Adrenal gland (tissue), 12 donors: ENCODE measurements around the gene SPCS3. TPM values are rescaled to one million over a fixed set of nuclear protein-coding genes. Genes with fewer than 3 reads are reported as not detected.

ENCODE experiments used
- DNase-seq, 7 donors: peaks; one replicate each; pipeline ENCODE4 v3.0.0-alpha.2; 2019 to 2020
- H3K27ac ChIP-seq, 5 donors: fragments of 200-600 bp; sonication (generic) in 4 of 5; 1 replicate in 3 of 5; 2 replicates in 2 of 5; pipeline versions ENCODE4 v1.5.1 to v1.8.0; 2016 to 2020; ENCODE audit warnings: mild to moderate bottlenecking in 1 of 5
- H3K27me3 ChIP-seq: fragments of 200-600 bp; 2 replicates; pipeline ENCODE4 v1.8.0; 2021
- H3K36me3 ChIP-seq, 2 donors: fragments of 200-600 bp; replicated peaks in 1 of 2; 1 replicate in 1 of 2; 2 replicates in 1 of 2; pipeline versions ENCODE4 v1.5.1 to v1.8.0; 2018 to 2022
- H3K4me1 ChIP-seq, 2 donors: fragments of 200-600 bp; replicated peaks in 1 of 2; 1 replicate in 1 of 2; 2 replicates in 1 of 2; pipeline versions ENCODE4 v1.5.1 to v1.8.0; 2018 to 2021
- H3K4me3 ChIP-seq, 4 donors: fragments of 200-600 bp; sonication (generic) in 3 of 4; one replicate each; pipeline ENCODE4 v1.5.1; 2016 to 2018
- H3K9me3 ChIP-seq, 3 donors: fragments of 200-600 bp; sonication (generic) in 1 of 3; replicated peaks in 1 of 3; 1 replicate in 2 of 3; 2 replicates in 1 of 3; pipeline versions ENCODE4 v1.5.1 to v1.8.0; 2016 to 2021
- POLR2A ChIP-seq, 2 donors: fragments of 450-650 bp; IDR thresholded peaks; one replicate each; pipeline ENCODE4 v1.6.1; 2017; ENCODE audit warnings: antibody characterized with exemption in 2 of 2, mild to moderate bottlenecking in 2 of 2, moderate library complexity in 1 of 2
- WGBS, 4 donors: extraction: QIAGEN DNeasy Blood & Tissue Kit in 2 of 4; methylation state at CpG; one replicate each; pipeline versions ENCODE4 v1.1.5 to v1.1.7; 2013 to 2017; 5-methylcytosine and 5-hydroxymethylcytosine counted together
- intact Hi-C, 2 donors: fragments of 100-400 bp; cut with DNase I; formaldehyde crosslinking; loops; one replicate each; pipeline versions ENCODE4 v1.14.1 to v1.15.0; 2022 to 2023
- polyA plus RNA-seq, 3 donors: library from polyadenylated mRNA; stranded (reverse); fragments of 200-250 nt in 2 of 3; fragments of 350-450 nt in 1 of 3; fragmentation: Illumina TruSeq in 1 of 3; extraction: RNeasy Lipid Tissue Mini Kit (QIAGEN cat#74804) in 1 of 3; gene quantifications; one replicate each; pipeline ENCODE4 v1.2.3, GENCODE V29; 2013 to 2014
- total RNA-seq, 9 donors: library from RNA; depleted of rRNA in 4 of 9; stranded (reverse); fragments of >200 nt in 4 of 9; fragments of 120-200 nt in 1 of 9; fragmentation: NEBNext Ultra II Directional in 1 of 9; extraction: Animal tissue kit (Norgen Biotek cat#: 25700) in 1 of 9; gene quantifications; one replicate each; pipeline versions ENCODE4 v1.1.0 to v1.2.4, GENCODE V29; 2013 to 2023
- TF ChIP-seq, protein P1 (sequence below), 6 experiments: fragments of 450-650 bp in 4 of 6; fragments of 200-600 bp in 2 of 6; sonication (generic) in 1 of 6; IDR thresholded peaks; 1 replicate in 5 of 6; 2 replicates in 1 of 6; pipeline versions ENCODE4 v1.5.1 to v1.8.0; 2016 to 2021; ENCODE audit warnings: antibody characterized with exemption in 6 of 6, mild to moderate bottlenecking in 2 of 6, moderate library complexity in 1 of 6
- donor health status: healthy with polysubstance abuse.
- donor health status: Bipolar disorder and iron deficiency.
- donor health status: DM: yes; HTN: yes; CAD: no.
- donor health status: DM: no; HTN: no; CAD: no.
- donor health status: DM: no; HTN: no; CAD: no.
- donor health status: DM: yes; HTN: yes; CAD: no.

The SPCS3 gene
- total and polyA plus RNA-seq, 12 donors = 8.4 to 144 (median 49.1) TPM

DNA sequence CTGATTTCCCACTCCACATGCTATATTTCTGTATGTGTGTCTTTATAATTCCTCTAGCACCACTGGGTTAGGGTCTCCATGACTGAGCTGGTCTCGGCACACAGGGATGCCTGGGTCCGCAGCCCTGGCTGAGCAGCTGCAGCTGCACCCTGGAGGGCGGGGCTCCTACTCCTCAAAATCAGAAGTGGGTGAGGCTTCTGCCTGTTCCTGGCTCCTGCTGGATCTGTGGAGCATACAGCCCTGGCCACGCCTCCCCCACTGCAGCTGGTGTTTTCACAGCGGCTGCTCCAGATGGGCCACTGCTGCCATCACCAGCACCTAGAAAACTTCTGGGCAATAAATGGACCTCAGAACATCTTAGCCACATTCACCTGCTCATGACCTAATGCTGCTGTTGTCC, 30.9 kb downstream of the SPCS3 start:
- Histone ChIP-seq H3K4me3 (no peak overlapping the region), H3K9me3 (no peaks in the 10 kb centered on the region), H3K27ac (no peak overlapping the region), H3K4me1 (no peaks in the 10 kb centered on the region), H3K27me3 (no peaks in the 10 kb centered on the region), H3K36me3 (no peaks in the 10 kb centered on the region)
- DNase-seq = no peak
- 93 to 100% (median 98%) methylated on average over 3 to 5 of the region's 5 CpGs for WGBS, 4 donors
- TF ChIP-seq, protein P1, sequence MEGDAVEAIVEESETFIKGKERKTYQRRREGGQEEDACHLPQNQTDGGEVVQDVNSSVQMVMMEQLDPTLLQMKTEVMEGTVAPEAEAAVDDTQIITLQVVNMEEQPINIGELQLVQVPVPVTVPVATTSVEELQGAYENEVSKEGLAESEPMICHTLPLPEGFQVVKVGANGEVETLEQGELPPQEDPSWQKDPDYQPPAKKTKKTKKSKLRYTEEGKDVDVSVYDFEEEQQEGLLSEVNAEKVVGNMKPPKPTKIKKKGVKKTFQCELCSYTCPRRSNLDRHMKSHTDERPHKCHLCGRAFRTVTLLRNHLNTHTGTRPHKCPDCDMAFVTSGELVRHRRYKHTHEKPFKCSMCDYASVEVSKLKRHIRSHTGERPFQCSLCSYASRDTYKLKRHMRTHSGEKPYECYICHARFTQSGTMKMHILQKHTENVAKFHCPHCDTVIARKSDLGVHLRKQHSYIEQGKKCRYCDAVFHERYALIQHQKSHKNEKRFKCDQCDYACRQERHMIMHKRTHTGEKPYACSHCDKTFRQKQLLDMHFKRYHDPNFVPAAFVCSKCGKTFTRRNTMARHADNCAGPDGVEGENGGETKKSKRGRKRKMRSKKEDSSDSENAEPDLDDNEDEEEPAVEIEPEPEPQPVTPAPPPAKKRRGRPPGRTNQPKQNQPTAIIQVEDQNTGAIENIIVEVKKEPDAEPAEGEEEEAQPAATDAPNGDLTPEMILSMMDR (IDR thresholded peaks at IDR 0.05) = no peak
- no peak for TF ChIP-seq POLR2A (IDR thresholded peaks at IDR 0.05)
- intact Hi-C loops = no loop called here

DNA sequence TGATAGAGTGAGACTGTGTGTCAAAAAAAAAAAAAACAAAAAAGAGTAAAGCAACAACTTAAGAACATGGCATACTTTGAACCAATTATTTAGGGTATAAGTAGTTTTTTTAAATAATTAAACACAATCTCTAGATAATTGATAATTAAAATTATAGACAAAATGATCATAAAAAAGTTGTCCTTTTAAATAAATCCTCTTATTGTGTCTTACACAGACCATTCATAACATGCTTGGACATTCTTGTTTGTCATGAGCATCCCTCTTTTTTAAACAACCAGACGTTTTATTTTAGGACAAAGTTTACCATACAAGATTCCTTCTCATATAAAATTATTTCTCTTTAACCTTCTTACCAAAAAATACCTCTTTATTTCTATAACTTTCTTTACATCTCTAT, 35.1 kb downstream of the SPCS3 start:
- intact Hi-C loops = no loop called here
- Histone ChIP-seq H3K4me1 (no peaks in the 10 kb centered on the region), H3K9me3 (no peaks in the 10 kb centered on the region)

DNA sequence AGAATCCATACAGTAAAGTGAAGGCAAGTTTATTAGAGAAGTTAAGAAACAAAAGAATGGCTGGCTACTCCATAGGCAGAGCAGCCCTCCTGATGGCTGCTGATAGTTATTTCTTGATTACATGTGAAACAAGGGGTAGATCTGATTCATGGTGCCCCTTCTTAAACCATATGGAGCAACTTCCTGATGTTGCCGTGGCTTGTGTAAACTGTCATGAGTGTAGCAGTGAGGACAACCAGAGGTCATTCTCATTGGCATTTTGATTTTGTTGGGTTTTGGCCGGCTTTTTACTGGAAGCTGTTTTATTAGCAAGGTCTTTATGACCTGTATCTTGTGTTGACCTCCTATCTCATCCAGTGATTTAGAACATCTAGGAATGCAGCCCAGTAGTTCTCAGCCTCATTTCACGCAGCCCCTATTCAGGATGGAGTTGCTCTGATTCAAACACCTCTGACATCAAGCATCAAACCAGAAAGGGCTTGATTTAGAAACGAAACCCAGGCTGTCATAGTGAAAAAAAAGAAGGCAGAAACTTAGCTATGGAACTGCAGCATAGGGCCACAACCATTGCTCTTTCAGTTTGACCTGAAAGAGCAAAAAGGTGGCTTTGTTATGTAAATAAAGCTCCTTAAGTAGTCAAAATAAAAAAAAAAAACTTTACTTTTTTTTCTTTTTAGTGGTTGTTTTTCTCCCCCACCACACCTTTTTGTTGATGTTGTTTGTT, 37.8 kb downstream of the SPCS3 start:
- intact Hi-C loops = no loop called here
- no peak overlapping the region for H3K4me3 ChIP-seq
- no peaks in the 10 kb centered on the region for H3K27me3 ChIP-seq
- WGBS, 4 donors = 37 to 64% (median 50%) methylated on average over 4 of the region's 4 CpGs
- no peak for DNase-seq
- no peaks in the 10 kb centered on the region for H3K36me3 ChIP-seq
- no peak for TF ChIP-seq POLR2A (IDR thresholded peaks at IDR 0.05)
- TF ChIP-seq, protein P1 (IDR thresholded peaks at IDR 0.05) = no peak
- no peaks in the 10 kb centered on the region for H3K9me3 ChIP-seq
- no peak overlapping the region for H3K27ac ChIP-seq
- no peaks in the 10 kb centered on the region for H3K4me1 ChIP-seq

More for the DNA sequence above, 35.1 kb downstream of the SPCS3 start:
- Histone ChIP-seq H3K27me3 (no peaks in the 10 kb centered on the region), H3K36me3 (no peaks in the 10 kb centered on the region), H3K27ac (no peak overlapping the region), H3K4me3 (no peak overlapping the region)
- DNase-seq = no peak
- TF ChIP-seq, protein P1 (IDR thresholded peaks at IDR 0.05) = no peak
- TF ChIP-seq POLR2A (IDR thresholded peaks at IDR 0.05) = no peak
- 60 to 80% (median 68%) methylated on average over 1 of the region's 1 CpG for WGBS, 4 donors

DNA sequence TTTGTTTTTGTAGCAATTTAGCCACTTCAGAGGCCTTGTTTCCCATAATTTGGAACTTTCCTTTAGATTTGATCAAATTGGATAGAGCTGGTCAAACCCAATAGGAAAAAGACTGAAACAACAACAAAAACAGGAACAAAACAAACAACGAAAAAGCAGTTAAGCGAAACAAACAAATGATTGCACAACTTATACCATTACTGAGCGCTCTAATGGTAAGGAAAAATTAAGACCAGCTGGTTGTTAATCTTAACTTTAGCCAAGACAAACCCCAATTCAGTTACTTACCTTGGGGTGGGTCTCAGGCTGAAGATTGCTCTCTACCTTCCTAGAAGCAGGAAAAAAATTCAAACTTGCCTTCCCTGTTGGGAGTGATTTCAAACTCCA, 38.3 kb downstream of the SPCS3 start:
- Histone ChIP-seq H3K27me3 (no peaks in the 10 kb centered on the region), H3K4me3 (no peak overlapping the region), H3K4me1 (no peaks in the 10 kb centered on the region), H3K27ac (no peak overlapping the region), H3K9me3 (no peaks in the 10 kb centered on the region), H3K36me3 (no peaks in the 10 kb centered on the region)
- 91 to 96% (median 95%) methylated on average over 3 of the region's 3 CpGs for WGBS, 4 donors
- TF ChIP-seq POLR2A (IDR thresholded peaks at IDR 0.05) = no peak
- intact Hi-C loops = no loop called here
- DNase-seq = no peak

DNA sequence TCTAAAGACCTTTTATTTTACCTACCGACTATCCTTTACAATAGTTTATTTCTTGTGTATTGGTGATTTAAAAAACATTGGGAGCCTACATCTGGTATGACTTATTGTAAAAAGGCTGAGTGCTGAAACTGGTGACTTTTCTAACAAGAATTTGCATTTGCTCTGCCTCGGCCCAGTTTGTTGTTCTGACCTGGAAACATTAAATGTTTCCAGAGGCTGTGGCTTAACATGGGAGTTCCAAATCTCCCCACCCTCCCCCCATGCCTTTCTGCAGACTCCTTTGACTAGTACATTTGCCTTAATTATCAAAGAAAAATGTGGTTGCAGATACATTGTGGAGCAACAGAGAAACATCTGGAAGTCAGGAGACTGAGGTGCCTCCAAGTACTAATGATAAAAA, 39.8 kb downstream of the SPCS3 start:
- Histone ChIP-seq H3K9me3 (no peaks in the 10 kb centered on the region), H3K4me1 (no peaks in the 10 kb centered on the region), H3K27ac (no peak overlapping the region), H3K27me3 (no peaks in the 10 kb centered on the region), H3K36me3 (no peaks in the 10 kb centered on the region), H3K4me3 (no peak overlapping the region)
- 80 to 85% (median 83%) methylated on average over 2 of the region's 2 CpGs for WGBS, 4 donors
- intact Hi-C loops = no loop called here
- TF ChIP-seq, protein P1 (IDR thresholded peaks at IDR 0.05) = no peak
- no peak for TF ChIP-seq POLR2A (IDR thresholded peaks at IDR 0.05)
- DNase-seq = no peak
